GM18868 (cell line): ENCODE data around the gene SLF1.
A peak's percentile ranks its signal among the peaks of the same experiment; 100 is the strongest.

Source experiments
- ATAC-seq: cut with Tn5 transposase; IDR thresholded peaks from one replicate; pipeline ENCODE4 v1.9.1; 2021; ENCODE audit warnings: mild to moderate bottlenecking, moderate library complexity; ENCODE audit not compliant: unreplicated experiment

SLF1 gene

DNA sequence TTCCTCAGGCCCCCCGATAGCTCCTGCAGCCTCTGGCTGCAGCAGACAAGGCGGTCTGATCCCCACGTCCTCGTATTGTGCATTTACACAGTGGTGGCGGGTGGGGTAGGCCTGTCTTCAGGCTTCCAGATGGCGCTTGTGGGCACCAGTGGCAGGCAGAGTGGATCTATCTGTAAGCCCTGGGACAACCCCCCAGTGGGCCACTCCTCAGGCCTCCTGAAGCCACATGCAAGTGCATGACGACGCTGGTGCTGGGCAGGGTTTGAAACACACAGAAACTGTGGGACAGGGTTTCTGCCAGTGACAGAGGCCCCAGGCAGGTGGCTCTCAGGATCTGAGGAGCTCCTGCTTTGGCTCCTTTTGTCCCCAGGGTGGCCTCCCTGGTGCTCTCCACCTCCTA is 42.0 kb downstream of the SLF1 start:
- no peak for ATAC-seq

DNA sequence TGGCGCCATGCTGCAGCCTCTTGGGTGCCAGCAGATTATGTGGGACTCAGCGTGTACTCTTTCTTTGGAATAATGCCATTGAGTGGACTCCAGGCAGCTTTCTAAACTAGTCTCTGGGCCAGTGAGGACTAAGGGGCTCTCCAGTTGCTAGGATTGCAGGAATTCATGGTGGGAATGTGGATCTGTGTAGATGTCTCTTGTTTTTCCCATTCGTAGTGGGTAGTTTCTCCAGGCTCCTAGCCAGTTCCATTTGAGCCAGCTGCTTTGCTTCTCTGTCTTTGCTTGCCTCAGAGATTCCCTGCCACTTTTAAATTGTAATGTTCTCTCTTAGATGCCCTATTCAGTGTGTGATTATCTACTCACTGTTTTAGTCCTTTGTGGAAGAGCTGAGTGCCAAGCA is 42.6 kb downstream of the SLF1 start:
- ATAC-seq: no peak

DNA sequence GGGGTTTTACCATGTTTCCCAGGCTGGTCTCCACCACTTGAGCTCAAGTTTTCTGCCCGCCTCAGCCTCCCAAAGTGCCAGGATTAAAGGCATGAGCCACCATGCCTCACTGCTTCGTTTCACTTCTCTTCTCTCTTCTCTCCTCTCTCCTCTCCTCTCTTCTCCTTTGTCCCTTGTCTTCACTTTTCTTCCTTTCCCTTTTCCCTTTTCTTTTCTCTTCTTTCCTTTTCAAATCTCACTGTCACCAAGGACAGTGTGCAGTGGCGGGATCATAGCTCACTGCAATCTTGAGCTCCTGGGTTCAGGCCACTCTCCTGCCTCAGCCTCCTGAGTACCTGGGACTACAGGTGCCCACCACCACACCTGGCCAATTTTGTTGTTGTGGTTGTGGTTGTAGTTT is 49.5 kb downstream of the SLF1 start:
- ATAC-seq: no peak

DNA sequence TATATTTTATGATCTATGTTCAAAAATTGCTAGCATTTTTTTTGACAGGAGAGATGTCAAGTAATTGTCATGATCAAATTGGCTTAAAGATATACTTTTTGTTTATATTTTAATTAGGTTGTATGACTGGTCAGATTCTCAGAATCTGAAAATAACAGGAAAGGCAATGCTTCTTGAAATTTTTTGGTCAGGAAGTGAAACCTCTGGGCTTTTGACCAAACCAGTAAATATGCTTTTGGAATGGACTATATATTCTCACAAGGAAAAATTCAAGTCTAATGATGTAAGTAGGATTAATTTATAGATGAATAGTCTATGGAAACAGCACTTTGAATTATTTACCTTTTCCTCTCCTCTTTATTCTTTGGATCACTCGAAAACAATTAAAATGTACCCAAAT is 52.3 kb downstream of the SLF1 start:
- no peak for ATAC-seq

DNA sequence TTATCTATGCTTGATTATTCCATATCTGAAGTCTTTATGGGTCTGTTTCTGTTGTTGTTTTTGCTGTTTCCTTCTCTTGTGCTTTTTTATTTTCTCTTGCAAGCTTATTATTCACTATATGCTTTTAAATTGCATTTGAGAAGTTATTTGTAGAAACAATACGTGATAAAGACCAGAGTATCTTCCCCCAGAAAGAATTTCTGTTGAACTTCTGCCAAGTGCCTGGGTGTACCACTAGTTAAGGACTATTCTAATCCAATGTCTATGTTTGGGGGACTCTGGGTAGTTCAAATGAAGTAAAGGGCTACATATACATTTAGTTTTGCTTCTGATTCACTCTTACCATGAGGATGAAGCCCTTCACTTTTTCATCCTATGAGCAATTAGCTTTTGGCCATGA is 54.3 kb downstream of the SLF1 start:
- ATAC-seq: no peak

DNA sequence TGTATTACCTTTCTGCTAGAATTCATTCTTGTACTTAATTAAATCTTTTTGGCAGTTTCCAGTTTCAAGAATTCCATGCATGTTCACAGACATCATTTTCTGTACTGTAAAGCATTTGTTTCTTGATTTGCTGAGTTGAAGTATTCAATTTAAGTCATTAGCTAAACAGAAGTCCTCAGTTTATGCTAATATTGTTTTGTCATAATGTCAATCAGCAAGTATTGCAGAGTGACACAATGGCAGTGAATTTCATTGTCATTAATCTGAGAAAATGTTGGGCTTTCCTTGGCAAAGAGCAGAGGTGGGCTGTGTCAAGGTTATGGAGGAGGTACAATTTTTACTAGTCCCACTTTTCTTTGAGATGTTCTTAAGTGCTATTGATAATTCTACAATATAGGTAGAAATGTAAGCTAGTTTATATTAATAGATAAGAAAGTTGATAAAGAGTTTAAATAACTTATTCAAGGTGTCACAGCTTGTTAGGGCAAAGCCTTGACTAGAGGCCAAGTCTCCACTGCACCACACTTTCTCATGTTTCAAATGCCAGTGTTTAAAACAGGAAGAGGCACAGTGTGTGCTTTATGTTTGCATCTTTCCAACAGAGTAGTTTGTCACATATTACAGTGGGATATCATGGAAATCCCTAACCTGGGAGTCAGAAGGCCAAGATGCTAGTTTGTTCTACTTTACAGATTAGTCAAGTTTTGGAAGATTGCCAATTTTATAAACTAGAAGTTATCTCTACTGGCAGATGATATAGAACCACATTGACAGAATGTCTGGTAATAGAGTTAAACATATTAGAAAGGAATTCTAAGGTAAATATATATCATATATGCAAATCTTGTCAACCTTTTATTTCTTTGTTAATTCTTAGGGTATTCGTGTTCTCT is 56.3 kb downstream of the SLF1 start:
- ATAC-seq: no peak

DNA sequence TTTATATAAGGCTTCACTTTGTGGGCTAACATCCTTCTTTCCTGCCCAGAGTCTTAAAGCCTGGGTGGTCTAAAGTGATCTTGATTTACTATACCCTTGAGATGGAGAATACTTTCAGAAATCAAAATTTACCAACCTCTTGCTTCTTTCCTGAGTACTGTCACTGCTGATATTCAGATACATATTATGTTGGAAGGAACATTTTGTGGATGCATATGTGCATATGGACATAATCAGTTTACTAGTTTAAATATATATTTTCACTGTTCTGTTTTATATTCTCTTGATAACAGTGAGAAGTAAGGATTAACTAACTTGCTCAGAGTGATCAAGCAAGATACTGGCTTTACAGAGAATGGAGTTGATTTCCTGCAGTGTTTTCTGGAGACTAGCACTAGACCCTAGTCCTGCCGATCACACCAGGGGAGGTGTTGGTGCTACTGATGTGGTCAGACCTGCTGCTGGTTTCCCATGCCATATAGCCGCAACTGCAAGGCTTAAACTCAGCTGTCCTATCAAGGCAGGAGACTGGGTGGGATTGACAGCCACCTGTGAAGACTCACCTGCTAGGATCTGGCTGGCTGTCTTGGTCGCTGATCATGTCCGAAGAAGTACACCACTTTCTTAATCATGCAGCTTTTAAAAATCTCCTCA is 57.6 kb downstream of the SLF1 start:
- no peak for ATAC-seq

DNA sequence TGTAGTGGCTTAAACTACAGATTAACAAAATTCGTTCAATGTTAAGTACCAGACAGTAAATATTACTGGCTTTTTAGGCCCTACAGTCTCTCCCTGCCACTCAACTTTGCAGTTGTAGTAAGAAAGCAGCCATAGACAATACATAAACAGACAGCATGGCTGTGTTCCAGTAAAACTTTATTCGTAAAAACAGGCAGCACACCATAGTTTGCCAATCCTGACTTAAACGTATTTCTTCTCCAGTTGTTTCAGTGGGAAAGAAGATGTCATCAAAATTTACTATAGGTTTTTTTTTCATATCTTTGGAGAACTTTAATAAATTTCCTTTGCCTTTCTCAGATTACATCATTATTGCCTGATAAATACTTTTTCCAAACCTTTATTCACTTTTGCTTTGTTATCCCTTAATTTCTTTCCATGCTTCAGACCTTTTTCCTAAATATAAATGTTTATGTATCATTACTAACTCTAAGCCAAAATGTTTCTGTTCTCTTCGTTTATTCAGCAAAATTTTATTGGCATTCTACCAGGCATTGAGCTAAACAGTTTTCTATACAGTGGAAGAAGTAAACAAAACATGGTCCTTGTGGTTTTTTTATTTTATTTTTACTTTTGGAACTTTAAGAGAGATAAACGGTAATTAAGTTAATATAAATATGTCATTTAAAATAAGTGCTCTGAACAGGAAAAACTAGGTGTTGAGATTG is 64.5 kb downstream of the SLF1 start:
- ATAC-seq: no peak

DNA sequence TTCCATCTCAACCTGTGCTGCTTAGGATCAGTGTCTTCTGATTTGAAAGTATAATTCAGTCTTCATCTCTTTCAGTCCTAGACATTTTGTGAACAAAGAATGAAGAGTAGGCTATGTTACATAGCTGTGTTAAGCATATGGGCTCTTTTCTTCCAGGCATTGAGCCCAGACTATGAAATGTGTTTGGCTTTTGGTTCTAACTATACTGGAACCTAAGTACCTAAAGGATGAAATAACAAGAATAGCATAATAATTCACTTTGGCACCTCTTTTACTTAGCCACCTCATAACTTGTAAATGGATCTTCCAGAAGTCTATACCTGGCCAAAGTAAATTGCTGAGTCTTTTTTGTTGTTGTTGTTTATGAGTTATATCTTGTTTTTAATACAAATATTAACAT is 71.4 kb downstream of the SLF1 start:
- no peak for ATAC-seq

DNA sequence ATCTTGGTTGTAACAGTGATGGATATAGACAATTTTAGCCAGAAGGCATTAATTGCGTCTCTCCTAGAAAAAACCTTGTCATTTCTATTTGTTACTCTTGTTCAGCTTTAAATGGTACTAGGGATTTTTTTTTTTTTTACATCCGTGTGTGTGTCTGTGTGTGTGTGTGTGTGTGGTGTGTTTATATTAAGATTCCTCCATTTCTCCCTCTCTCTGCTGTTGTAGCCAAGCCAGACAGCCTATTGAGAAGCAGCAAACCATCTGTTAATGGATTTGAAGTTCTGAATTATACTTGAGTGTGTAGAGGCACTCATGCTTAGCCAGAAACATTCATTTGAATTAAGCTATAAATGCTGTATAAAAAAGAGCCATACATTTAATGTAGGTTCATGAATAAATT is 72.3 kb downstream of the SLF1 start:
- ATAC-seq: no peak

DNA sequence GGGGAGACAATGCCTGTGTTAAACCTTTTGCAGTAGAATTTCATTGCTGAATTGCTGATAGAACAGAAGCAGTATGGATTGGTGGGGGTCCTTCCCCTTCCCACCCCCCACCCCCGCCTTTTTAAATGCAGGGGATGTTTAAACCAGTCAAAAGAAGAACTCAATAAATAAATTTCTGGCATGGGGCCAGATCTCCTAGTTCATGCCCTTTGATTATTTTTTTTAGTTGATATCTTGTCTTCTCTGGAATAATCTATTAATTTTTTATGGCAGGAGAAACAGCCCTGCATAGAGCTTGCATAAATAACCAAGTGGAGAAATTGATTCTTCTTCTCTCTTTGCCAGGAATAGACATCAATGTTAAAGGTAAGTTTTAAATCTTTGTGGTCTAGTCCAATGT is 72.8 kb downstream of the SLF1 start:
- ATAC-seq: no peak

DNA sequence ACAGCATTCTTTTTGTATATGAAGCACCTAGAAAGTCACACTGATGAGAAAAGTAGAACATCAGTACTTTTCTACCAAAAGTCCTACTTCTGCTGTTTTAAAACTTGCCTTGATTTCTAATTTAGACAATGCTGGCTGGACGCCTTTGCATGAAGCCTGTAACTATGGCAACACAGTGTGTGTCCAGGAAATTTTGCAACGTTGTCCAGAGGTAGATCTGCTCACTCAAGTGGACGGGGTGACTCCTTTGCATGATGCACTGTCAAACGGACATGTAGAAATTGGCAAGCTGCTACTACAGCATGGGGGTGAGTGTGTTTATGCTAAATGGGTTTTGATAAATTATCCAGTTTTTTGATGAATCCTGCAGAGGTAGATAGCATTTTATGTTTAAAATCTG is 73.5 kb downstream of the SLF1 start:
- ATAC-seq: no peak

DNA sequence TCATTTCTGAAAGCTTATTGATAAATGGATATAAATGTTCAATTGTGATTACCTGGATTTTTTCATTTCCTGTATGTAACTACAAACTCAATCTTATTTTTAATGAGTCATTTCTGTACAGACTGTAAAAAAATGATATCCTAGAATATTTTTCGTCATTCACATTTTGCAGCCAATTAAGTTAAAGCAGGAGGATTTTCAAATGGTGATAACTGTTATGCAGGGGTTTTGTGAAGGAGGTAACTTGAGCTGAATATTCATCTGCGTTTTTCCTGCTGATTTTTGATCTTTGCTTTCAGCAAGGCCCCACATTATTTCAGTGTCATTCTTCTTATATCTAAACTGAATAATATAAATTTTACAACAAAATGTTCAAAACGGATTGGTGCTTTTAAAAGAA is 74.1 kb downstream of the SLF1 start:
- ATAC-seq: no peak

DNA sequence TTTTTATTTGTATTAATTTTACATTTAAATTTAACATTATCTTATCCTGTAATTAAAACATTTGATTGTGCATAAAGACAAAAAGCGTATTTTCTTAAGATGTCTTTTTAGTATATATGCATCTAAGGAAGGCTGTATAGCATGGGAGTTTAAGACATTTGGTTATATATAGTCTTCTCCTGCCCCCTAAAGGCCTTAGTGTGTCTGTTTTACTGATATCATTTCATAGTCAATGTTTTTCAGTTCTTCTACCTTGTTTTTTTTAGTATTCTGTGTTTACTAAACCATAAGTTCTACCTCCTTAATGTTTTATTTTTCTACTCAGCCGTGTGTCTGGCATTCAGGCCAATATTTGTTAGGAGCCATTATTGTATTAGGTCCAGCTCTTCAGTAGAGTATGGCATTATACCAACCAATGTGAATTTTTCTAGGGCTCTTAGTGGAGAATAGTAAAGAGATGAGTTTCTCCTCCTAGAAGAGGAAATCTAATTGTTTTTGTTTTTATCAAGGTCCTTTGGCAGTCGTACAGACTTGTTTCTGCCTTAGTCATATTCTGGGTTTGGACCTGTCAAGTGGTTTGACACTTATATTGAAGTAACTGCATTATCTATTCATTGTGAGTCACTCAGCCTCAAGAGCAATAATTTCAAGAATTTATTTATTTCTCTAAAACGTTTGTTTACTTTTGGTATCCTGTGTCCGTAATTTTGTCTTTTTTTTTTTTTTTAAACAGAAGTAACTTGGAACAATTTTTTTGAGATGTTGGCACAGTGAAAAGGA is 74.8 kb downstream of the SLF1 start:
- ATAC-seq: peak; percentile 75

DNA sequence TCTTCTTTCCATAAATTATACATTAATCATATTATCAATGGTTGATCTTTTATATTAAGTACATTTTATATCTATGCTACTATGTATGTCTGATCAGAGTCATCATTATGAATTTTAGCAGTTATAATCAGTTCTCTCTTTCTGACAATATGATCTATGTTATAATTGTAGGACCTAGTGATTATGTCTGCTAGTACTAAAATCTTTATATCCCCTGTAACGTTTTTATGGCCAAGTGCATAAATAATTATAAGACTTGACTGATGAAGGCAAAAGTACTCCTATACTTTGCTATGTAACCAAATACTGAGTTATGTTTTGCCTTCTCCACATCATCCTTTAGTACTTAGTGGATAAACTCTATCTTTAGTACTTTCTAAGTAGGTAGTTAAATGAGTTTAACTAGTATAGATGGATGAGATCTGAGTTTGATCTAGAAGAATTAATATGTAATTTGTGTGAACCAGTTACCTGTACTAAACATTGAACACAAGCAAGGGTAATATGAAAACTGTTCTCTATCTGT is 75.4 kb downstream of the SLF1 start:
- ATAC-seq: no peak

DNA sequence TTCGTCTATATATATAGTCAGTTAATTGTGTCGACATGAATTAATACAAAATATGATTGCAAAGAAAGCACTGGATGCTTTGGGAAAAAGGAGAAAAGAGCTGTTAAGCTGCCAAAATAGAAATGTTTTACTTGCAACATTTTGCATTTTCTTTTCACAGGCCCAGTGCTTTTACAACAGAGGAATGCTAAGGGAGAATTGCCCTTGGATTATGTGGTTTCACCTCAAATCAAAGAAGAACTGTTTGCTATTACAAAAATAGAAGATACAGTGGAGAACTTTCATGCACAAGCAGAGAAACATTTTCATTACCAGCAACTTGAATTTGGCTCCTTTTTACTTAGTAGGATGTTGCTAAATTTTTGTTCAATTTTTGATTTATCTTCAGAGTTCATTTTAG is 76.2 kb downstream of the SLF1 start:
- ATAC-seq: no peak

DNA sequence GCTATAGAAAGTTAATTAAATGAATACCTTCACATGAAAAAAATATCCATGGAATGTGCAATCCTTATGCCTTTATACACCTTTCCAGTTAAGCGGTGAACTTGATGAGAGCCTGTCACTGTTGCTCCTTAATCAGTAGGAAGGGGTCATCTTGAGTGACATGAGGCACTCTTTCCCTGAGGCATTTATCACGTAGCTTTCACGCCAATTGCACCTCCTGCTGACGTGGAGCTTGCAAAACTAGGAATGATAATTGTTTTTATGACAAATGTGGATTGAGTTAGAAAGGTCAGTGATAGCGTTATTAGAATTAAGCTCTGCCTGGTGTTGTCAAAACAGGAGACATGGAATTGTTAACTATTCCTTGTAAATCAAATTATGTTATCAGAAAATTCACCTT is 79.7 kb downstream of the SLF1 start:
- no peak for ATAC-seq

DNA sequence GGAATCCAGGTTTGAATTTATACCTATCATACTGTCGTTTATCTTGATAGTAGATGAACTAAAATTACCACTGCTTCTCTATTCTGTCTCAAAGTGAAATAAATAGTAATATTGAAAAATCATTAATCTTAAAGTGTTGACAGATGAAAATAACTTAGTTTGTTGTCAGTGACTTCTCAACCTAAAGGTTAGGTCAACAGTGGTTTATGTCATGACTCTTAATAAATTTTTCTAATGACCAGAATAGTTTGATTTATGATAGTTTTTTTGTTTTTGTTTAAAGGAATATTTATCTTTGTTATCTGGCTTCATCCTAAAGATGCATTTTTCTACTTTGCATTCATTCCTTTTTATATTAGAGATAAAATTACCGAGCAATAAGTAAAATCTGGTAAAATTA is 81.1 kb downstream of the SLF1 start:
- no peak for ATAC-seq

DNA sequence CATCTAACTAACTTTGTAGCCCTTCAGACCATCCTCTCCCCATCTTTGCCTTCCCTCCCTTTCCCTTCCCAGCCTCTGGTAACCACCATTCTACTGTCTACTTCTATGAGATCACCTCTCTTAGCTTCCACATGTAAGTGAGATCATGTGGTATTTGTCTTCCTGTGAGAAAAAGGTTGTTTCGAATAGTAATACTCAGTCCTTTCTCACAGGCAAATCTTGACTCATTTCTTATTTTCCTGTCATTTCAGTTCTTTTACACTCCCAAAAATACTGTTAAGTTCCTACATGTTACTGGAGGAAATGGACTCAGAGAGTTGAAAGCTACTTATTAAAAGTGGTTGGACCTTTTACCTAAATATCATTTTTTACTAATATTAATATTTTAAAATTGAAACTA is 82.1 kb downstream of the SLF1 start:
- peak; percentile 70 for ATAC-seq

DNA sequence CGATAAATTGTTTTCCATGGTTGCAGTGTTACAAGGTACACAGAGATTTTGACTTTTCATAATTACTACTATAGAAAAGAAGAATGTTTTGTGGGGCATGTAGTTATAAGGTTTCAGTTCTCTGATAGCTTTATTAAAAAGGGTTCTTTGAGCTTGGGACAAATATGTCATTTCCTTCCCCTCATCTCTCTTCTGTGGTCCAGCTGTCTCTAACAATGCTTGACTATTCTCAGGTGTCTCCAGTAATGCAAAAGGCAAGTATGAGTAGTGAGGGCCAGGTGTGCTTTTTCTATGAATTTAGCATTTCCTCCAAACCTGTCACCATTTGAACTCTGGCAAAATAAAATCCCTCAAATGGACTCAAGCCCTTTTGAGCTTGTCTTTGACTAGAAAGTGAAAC is 84.3 kb downstream of the SLF1 start:
- peak; percentile 77 for ATAC-seq

DNA sequence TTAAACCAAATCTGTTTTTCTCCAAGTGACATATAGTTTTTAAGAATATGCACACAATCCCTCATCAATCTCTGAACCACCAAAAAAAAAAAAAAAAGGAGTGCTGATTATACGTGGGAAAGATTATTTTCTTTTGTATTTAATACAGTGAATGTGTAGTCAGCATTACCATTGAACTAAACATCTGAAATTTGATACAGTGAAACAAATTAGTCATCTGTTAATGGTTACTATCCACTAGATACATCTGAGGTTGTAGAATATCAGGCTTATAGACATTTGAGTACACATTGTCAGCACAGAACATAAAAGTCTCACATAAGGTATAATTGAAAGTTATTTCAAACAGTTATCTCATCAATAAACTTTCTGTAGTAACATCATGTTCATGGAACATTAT is 87.0 kb downstream of the SLF1 start:
- no peak for ATAC-seq
